Raji (cell line): Measurements from ENCODE around the gene CHIA.

Experiments used
- POLR2A ChIP-seq: IDR thresholded peaks from 2 replicates; pipeline ENCODE4 v1.6.1; 2011; ENCODE audit warnings: low read depth, low read length, control low read depth; ENCODE audit not compliant: insufficient read depth

CHIA gene

GRCh38 chr1:111290630-111291029, at the start of gene CHIA:
Gene CHIA (plus strand): TSS chr1:111290851. CDS start chr1:111310468, 19,617 bp downstream.
- no peak for TF ChIP-seq POLR2A

GRCh38 chr1:111241797-111242196, 48.9 kb upstream of the CHIA start:
- no peak for TF ChIP-seq POLR2A

- TF ChIP-seq POLR2A, result no peak
Measured at GRCh38 chr1:111242805-111243523, 47.7 kb upstream of the CHIA start.

DNA sequence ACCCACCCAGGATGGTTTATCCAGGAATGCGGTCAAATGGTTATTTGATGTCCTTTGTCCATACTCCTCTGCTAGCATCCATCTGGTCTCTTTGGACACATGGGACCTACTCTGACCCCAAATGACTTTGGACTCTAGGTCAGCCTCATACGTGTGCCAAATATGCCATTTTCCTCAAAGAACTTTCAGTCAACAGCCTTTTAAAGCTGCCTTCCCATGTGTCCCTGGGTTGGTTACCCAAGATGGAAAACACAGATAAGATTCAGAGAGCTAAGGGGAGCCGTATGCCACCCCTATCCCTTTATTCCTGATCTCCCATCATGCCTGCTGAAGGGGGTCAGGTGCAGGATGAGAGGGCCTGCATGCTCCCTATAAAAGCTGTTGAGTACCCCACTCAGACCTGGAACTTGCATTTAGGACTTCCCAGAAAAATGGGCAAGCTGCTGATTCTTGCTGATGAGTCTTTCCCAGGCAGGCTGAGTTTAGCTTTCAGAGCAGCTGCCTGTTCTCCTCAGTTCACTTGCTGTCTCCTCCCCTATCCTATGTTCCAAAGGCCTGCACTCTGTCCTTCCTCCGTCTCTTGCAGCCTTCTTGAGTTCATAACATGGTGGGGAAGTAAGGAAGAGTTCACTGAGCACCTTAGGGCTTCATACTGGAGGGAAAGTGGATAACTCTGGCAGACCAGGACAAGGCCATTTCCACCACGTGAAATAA, 43.4 kb upstream of the CHIA start:
- no peak for TF ChIP-seq POLR2A

GRCh38 chr1:111249960-111250359, 40.7 kb upstream of the CHIA start:
- no peak for TF ChIP-seq POLR2A

GRCh38 chr1:111251570-111251969, 39.1 kb upstream of the CHIA start:
- no peak for TF ChIP-seq POLR2A

GRCh38 chr1:111252786-111253185, 37.9 kb upstream of the CHIA start:
- TF ChIP-seq POLR2A, result no peak

GRCh38 chr1:111253876-111254275, 36.8 kb upstream of the CHIA start:
- TF ChIP-seq POLR2A, result no peak

DNA sequence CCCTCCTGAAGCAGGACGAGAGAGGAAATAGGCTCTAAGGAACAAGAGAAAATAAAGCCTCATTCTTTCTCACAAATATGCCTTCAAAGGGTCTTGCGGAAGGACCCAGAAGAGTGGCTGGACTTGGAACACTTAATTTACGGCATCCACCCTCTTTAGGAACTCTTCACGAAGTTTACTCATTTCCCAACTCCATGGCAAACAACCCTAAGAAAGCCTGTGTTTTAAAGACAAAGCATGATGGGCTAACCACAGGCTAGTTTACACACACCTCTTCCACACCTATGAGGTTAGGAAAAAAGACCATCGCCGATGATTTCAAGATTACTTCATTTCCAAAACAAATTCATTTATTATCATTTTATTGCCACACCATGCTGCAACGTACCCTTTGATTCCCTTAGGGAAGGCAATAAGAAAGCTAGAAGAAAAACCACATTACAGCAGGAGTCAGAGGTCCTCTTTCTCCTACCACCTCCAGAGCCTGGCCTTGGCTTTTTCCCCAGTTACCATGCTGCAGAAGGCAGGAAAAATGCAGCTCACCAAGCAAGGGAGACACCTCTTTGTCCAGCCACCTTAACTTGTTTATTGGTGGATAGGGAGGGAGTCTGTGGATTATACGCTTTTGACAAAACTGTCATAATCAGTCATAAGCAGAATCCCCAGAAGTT, 33.5 kb upstream of the CHIA start:
- no peak for TF ChIP-seq POLR2A

- no peak for TF ChIP-seq POLR2A
Measured at GRCh38 chr1:111267801-111268508, 22.7 kb upstream of the CHIA start.

GRCh38 chr1:111269825-111270406, 20.7 kb upstream of the CHIA start:
- TF ChIP-seq POLR2A, result no peak

DNA sequence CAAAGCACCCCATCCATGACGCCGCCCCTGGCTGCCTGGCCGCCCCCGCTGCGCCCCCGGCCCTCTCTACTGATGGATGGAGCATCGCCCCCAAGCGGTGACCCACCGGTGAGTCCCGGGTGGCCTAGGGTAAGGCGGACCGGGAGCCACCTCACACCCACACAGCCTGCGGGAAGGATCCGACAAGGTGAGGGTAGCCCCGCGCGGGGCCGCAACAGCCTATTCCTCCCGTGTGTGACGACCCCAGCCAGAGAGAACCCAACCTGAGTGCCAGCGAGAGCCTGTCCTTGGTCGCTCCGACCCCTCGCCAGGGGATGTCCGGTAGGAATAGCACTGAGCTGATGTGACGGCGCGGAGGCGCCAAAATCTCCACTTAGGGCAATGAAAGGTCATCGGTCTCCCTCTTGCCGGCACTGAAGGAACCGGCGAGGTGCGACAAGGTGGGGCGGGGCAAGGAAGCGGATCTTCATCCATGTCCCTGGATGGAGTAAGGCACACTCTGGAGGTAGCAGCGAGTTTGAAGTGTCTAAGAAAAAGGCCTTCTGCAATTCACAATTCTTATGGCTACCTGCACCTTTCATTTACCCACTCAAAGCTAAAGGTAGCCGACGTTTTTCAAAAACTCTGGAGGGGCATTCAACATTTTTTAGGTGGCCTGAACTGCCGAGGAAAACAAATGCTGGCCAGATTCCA, 19.7 kb upstream of the CHIA start:
- TF ChIP-seq POLR2A, result no peak

- no peak for TF ChIP-seq POLR2A
Measured at GRCh38 chr1:111271464-111271801, 19.2 kb upstream of the CHIA start.

GRCh38 chr1:111272081-111272480, 18.6 kb upstream of the CHIA start:
- no peak for TF ChIP-seq POLR2A
